GM19397 (cell line): ENCODE results near the gene SWAP70.
A peak's percentile ranks its signal among the peaks of the same experiment; 100 is the strongest.
"Not testable (repeated sequence)": the region's sequence is repeated elsewhere in the genome, so short reads cannot be mapped to it uniquely, and the experiment has no call there.

Experiments used
- ATAC-seq: cut with Tn5 transposase; IDR thresholded peaks from one replicate; pipeline ENCODE4 v1.9.1; 2021; ENCODE audit warnings: mild to moderate bottlenecking, moderate library complexity; ENCODE audit not compliant: unreplicated experiment

SWAP70 gene

DNA sequence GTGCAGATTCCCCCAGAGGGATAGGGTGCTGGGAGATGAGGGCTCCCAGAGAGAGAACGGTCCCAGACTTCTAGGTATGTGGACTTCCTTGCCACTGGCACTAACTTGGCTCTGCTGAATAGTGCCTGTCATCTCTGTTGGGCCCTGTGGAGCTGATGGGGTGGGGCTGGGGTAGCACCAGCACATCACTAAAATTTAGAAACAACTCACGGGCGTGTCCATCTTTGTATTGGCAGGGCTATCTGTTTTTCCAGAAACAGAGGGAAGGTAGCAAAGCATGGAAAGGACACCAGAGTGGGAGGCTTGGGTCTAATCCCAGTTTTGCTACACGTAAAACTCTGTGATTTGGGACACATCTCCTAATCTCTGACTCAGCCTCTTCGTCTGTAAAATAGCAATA lies 25.8 kb downstream of the SWAP70 start:
- no peak for ATAC-seq

DNA sequence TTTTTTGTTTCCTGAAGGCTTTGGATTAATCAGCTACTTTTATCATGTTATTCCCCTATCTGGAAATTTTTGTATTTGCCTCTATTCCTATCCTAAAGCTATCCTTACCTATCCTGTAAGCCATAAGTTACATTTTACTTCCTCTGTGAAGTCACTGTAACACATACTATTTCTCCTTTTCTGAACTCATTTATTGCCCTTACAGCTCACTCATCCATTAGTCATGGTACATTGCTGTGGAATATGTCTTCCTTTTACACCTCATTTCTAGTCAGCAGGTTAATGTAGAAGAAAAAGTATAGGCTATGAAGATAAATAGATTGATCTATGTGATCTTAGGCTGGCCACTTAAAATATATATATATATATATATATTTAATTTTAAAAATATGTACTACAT lies 28.0 kb downstream of the SWAP70 start:
- ATAC-seq = no peak

DNA sequence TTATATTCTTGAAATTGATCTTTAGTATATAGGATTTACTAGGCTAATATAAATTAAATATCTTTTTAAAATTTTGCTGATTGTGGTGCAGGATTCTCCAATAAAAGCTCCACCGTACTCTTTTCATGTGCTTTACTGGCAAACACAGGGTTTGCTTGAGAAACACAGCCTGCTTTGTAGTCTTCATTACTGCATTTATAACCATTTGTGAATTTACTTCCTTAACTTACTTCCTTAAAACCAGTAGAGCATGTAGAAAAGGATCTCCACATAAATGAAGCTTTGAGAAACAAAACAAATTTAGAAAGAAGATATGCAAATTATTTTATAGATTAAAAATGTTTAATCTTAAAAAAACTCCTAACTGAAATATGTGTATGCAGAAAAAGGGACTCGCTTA lies 28.8 kb downstream of the SWAP70 start:
- ATAC-seq = no peak

DNA sequence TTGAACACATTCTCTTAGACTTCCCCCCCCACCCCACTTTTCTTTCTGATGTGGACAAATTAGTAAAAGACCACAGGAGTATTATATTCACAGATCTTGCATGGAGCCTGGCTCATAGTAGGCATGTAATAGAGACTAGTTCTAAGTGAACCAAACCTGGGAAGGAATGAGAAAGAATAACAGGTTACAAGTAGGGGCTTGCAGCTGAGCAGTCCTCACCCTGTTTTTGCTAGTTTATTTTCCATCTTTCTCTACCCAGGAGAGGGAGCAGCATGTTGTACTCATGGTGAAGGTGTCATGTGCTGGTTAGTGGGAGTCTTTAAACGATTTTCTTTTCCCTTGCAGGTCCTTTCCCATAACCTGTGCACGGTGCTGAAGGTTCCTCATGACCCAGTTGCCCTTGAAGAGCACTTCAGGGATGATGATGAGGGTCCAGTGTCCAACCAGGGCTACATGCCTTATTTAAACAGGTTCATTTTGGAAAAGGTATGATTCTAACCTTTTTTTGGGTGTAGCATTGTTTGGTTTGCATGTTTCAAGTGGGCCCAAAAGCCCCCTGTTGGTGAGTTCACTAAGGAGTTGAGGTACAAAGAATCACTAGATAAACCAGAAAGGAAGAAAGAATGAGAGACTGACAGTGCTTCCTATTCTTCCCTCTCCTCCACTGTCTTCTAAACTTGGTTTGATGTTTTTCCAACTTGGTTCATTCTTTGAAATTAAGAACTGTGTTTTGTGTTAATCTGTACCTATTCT lies 30.1 kb downstream of the SWAP70 start:
- no peak for ATAC-seq

DNA sequence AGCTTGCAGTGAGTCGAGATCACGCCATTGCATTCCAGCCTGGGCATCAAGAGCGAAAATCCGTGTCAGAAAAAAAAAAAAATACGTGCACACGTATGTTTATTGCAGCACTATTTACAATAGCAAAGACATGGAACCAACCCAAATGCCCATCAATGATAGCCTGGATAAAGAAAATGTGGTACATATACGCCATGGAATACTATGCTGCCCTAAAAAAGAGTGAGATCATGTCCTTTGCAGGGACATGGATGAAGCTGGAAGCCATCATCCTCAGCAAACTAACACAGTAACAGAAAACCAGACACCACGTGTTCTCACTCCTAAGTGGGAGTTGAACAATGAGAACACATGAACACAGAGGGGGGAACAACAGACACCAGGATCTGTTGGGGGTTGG lies 31.4 kb downstream of the SWAP70 start:
- not testable (repeated sequence) for ATAC-seq

DNA sequence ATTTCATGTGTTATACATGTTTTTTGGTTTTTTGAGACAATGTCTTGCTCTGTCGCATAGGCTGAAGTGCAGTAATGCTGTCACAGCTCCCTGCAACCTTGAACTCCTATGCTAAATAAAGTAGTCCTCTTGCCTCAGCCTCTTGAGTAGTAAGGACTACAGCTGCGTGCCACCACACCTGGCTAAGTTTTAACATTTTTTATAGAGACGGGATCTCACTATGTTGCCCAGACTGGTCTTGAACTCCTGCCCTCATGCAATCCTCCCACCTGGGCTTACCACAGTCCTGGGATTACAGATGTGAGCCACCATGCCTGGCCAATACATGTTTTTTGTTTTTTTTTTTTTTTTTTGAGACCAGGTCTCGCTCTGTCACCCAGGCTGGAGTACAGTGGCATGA lies 33.9 kb downstream of the SWAP70 start:
- no peak for ATAC-seq

DNA sequence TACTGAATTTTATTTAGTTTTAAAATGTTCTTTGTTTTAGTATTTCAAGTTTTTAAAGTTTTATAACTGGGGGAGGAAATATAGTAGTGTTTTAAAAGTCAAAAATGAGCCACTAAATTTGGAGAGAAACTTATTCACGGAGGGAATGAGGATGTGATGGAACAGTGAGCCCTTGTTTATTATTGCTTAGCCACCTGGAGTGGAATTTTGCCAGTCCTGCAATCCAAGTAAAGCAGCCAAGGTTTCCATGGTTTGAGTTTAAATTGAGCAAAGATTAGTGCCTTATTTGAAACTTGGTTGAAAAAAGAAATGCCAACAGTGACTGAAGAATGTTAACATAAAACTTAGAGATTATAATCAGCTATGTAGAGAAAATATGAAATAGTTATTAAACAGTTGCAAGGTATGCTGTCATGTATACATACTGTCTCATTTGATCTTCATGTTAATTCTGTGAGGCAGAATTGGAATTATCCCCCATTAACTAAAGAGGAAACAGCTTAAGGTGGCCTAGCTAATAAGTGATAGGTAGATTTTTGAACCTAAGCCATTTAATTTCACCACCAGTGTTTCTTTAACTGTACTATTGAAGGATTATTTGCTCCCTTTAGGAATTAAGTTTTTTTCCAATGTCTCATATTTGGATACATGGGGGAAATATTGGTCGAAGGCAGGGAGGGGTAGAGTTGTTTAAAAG lies 36.4 kb downstream of the SWAP70 start:
- ATAC-seq = no peak

DNA sequence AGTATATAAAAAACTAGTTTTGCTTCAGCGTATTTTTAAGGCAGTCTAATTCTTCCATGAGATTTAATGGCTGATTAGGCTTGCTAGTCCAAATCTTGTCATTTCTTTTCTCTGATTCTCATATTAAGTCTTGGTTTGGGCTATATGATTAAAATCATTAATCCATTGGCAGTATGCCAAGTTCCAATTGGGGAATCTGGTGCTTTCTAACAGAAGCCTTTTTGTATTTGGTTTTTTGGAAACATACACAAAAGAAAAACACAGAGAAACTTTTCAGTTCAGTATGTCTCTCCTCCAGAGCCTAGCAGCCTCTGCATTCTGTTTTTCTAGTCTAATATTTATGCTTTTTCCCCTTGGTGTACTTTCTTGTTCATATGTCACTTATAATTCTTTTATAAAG lies 37.9 kb downstream of the SWAP70 start:
- ATAC-seq = no peak

DNA sequence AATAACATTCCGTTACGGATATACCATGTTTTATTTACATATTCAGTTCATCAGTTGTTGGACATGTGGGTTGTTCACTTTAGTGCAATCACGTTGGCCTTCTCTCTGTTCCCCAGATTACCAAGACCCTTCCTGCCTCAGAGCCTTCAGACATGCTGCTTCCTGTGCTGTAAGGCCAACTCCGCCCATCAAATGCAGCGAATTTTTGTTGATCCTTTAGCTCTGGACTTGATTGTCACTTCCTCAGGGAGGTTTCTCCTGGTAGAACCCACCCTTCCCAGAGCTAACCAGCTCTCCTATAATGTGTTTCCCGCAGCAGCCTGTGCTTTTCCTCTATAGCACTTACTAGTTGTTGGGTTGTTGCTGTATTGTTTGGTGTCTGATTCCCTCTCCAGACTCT lies 39.4 kb downstream of the SWAP70 start:
- no peak for ATAC-seq

DNA sequence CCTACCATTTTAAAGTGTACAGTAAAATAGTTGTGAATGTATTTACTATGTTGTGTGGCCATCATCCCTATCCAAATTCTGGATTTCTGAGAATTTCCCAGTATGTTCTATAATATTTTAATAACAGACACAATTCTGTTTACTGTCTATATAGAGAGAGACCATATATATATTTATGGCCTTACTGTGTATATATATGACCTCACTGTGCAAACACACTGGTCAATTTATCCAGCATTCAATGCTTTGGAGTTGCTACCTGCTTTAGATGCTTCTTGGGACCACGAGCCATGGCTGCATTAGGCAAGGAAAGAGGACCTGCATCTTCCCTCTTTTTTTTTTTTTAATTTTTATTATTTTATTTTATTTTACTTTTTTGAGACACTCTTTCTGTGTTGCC lies 40.2 kb downstream of the SWAP70 start:
- ATAC-seq = no peak

DNA sequence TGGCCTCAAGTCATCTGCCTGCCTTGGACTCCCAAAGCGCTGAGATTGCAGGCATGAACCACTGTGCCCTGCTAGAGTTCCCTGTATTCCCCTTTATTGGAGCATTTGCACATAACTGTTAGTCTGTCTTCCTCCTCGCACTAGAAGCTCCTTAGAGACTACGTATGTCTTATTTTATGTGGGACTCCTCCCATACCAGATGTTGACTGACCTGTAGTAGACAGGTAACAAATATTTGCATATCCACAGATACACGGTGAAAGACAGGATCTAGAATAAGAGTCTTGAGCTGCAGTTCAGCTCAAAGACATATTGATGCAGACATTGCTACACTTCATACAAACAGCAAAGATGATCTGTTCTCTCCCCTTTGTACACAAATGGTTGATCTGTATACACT lies 40.7 kb downstream of the SWAP70 start:
- no peak for ATAC-seq

DNA sequence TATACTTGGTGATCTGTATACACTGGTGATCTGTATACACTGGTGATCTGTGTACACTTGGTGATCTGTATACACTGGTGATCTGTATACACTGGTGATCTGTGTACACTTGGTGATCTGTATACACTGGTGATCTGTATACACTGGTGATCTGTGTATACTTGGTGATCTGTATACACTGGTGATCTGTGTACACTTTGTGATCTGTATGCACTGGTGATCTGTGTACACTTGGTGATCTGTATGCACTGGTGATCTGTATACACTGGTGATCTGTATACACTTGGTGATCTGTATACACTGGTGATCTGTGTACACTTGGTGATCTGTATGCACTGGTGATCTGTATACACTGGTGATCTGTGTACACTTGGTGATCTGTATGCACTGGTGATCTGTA lies 41.5 kb downstream of the SWAP70 start:
- ATAC-seq = not testable (repeated sequence)

DNA sequence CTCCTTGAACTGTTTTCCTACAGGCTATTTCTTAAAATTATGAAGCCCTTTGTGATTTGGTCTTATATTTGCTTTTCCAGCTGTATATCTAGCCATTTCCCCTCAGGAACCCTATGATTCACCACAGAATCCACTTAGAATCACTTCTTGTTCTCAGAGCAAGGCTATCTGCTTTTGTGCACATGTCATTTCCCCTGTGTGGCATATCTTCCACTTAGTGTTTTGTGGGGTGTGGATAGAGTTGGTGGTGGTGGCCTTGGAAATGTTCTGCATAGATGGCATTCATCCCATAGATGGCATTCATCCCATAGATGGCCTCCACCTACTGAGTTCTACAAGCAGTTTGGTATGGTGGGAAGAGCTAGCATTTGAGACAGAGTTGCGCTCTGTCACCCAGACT lies 44.7 kb downstream of the SWAP70 start:
- no peak for ATAC-seq

DNA sequence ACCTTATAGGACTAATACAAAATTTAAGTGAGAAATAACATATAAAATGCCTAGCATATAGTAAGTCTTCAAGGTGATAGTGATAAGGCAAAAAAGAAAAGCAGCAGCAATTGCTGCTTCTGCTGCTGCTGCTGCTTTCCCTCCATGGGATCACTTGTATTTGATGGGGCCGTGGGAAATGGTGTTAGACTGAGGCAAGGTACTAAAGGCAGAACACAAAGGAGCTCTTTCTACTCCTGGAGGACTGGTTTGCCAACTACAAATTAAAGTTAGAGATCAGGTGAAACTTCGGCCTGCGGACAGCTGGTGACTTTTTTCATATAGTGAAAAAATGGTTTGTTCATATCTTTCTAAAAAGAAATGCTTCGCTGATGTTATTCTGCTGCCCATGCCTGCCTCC lies 46.3 kb downstream of the SWAP70 start:
- no peak for ATAC-seq

DNA sequence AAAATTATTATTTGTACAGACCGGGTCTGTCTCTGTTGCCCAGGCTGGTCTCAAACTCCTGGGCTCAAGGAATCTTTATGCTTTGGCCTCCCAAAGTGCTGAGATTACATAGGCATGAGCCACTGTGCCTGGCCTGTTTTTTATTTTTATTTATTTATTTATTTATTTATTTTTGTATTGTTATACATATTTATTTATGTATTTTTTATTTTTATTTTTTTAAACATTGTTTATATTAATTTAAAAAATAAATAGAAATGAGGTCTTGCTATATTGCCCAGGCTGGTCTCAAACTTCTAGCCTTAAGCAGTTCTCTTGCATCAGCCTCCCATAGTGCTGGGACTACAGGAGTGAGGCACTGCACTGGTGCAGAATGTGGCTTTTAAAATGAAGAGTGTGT lies 47.0 kb downstream of the SWAP70 start:
- no peak for ATAC-seq

DNA sequence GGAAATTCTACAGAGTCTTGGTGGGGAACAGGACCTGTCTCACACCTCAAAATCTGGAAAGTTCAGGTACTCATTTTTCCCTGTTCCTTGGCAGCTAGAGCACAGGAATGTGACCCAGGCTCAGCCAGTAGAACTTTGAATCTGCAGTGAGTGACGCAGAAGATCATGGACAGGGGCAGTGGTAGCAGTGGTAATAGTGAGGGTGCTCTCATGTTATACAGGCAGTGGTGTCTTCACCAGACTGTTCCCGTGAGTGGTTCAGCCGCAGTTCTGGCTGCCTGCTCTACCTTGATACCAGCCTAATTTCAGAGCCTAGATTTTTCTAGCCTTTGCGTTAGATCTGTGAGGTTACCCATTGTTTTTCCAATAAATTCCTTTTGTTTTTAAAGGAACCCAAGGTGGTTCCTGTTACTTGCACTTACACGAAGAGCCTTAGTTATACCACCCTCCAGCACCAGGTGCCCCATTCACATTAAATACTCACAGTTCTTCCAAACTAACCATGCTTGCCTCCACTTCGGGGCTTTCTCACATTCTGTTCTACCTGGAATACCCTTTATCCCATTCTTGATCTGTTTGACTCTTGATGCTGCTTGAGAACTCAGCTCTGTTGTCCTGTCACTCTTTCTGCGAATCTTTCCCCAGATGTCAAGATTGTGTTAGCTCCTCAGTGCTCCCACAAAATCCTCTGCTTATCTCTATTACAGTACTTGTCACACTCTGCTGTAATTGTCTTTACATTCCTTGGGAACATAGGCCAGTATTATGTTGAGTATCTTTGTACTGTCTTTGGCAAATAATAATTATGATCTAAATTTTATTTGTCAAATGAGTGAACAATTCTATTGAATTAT lies 47.8 kb downstream of the SWAP70 start:
- ATAC-seq = no peak

DNA sequence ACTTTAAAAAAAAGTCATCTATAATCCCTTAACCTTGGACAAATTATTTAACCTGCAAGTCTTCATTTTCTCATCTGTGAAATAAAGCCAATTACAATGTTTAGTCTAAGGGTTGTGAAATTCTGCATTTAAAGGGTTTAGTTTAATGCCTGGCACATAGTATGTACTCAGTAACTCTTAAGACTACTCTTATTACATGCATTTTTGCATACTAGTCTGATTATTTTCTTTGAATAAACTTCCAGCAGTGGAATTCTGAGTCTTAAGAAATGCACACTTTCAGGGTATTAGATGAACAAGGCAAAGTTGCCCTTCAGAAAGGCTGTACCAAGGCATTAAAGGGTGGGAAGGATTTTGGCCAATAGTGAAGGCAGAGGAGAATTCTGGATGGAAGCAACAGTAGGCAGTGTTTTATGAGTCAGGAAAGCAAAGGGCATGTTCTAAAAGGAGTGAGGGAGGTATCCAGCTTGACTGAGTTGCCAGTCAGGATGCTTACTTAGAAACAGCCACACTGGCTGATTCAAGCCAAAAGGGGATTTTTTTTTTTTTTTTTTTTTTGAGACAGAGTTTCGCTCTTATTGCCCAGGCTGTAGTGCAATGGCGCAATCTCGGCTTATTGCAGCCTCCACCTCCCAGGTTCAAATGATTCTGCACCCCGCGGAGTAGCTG lies 50.5 kb downstream of the SWAP70 start:
- no peak for ATAC-seq

DNA sequence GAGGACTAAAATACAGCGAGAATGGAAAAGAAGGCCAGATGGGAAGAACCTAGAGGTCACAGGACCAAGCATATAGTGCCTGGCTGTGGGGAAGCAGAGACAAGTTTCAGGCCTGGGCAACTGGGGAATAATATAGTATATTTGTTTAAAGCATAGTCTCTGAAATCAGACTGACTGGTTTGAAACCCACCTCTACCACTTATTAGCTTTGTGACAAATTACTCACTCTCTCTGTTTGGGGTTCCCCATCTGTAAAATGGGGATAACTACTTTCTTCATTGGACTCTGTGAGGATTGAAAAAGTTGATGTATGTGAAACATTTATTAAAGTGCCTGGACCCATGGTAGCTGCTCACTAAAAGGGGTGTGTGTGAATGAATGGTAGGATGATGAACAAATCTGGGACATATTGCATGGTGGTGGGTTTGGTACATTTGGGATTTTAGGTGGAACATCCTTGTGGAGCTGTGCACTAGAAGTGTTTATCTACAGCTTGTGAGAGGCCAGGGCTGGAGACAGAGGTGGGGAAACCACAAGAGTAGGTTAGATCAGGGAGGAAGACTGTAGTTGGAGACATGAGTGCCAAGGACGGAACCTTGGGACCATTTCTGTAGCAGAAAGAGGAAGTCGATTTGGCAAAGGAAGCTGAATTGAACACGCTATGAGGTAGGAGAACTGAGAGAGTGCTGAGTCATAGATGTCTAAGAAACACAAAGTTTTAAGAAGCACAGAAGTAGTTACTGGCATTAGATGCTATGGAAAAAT lies 52.6 kb downstream of the SWAP70 start:
- peak; percentile 64 for ATAC-seq

DNA sequence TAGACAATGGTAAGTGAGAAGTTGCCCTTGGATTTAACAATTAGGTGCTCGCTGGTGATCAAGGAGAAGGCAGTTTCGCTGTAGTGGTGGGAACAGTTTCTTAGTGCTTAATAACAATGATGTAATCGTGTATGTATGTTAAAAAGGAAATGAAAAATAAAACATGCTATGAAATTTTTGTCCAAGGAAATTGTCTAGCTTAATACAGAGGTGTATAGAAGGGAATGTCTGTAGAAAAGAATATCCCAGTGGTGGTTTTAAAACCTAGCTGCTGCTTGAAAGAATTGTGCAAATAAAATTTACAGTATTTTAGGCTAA lies 53.1 kb downstream of the SWAP70 start:
- no peak for ATAC-seq

DNA sequence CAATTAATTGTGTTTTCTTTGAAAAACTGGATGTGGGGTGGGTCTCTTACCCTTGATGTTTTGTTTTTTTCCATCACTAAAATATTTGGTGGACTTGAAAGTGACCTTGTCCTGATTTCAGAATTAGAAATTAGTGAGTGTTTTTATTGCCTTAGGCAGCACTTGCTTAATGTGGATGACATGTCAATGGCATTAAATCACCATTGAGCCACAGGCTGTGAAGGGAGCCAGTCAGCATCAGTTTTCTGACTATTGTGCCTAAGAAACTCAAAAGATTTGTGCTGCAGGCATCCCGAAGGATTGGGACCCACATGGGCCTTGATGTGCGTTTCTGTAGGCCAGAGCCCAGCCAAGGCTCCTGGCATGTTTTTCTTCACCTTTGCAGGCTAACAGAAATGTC lies 53.8 kb downstream of the SWAP70 start:
- no peak for ATAC-seq

DNA sequence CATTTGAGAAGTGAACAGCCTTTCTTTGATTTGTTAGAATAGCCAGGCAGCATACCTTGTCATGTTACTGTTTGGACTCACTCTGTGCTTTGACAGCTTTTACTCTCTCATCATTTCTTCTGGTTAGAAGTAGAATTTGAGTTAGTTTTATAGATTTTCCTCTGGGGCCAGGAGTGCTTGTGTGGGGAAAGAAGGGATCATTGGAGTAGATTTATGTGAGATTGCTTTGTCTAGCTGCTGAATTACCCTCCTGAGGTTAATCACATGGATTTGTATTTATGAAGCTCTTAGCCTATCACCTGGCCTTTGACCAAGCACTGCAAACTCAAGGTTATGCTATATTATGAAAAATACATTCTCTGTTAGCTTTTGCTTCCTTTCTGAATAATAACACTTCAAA lies 54.3 kb downstream of the SWAP70 start:
- ATAC-seq = no peak
